GM20431 (cell line): ENCODE data around the gene SPAG16.
"Not testable (repeated sequence)": the region's sequence is repeated elsewhere in the genome, so short reads cannot be mapped to it uniquely, and the experiment has no call there.

Experiments
- in situ Hi-C: fragments of 300-500 bp; cut with MseI, MboI; formaldehyde crosslinking; loops from one replicate; pipeline ENCODE4 v1.15.0; 2020; ENCODE audit warnings: low sequenced_read_pairs; ENCODE audit not compliant: unreplicated experiment

SPAG16 gene

DNA sequence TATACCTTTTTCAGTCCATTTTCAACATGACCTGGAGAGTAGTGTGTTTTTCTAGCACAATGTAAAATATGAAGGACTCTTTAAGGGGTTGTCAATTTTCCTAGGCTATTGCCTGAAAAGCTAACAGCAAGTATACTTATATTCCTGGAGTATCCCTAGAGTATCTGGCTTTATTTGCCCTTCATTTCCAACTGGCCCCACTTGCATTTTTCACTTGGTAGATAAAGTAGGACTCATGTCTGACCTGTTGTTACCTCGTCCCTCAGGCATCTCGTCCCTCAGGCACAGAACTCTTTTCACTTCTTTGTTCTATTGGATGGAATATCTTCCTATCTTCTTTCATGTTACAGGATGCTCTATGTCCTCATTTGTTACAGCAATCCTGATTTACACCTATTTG lies 69.2 kb downstream of the SPAG16 start:
- in situ Hi-C loops: no loop called here

DNA sequence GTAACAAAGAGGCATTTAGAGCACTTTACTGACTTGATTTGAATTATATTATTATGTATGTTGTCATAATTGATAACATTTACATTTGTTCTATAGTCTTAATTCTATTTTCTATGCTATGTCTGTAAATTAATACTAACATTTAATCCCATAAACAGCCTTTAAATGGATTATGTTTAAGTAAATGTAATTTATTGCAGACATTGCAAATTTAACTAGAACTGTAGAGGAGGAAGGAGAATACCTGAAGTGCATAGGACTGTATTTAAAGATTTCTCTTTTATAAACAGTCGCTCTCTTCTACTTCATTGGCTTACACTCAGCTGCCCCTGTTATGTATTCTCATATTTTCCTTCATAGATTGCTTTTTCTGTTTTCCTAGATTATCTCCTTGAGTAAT lies 92.4 kb downstream of the SPAG16 start:
- in situ Hi-C loops: no loop called here

DNA sequence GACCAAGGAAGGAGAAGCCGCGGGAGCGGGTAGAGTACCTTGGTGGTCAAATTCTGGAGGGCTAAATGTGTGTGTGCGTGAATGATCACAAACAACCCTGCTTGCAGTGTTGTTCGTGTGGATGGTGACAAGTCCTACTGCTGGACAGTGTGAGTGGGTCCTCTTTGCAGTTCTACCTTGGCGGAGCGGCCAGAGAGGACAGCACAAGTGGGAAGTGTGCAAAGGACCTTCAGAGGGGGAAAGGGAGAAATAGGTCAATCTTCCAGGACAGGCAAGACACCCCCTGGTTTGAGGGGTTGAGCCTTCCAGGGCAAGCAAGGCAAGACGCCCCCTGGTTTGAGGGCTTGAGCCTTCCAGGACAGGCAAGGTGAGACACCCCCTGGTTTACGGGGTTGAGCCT lies 122.8 kb downstream of the SPAG16 start:
- in situ Hi-C loops: not testable (repeated sequence)

DNA sequence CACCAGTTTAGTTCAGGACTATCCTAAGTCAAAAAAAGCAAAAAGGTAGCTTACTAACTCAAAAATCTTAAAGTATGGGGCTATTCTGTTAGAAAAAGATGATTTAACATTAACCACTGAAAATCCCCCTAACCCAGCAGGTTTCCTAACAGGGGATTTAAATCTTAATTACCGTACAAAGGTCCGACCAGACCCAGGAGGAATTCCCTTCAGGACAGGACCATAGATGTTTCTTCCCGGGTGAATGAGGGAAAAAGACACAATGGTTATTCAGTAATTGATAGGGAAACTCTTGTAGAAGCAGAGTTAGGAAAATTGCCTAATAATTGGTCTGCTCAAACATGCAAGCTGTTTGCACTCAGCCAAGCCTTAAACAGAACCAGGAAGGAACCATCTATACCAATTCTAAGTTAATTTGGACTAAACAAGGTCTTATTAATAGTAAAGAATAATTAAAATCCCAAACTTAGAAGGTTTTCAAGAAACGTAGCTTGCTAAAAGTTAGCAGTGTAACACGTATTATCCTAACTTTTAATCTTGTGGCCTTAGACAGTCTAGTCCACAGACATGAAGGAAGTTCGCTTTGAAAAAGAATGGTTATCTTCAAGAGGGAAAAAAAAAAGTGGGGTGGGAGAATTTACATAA lies 124.3 kb downstream of the SPAG16 start:
- in situ Hi-C loops: not testable (repeated sequence)

DNA sequence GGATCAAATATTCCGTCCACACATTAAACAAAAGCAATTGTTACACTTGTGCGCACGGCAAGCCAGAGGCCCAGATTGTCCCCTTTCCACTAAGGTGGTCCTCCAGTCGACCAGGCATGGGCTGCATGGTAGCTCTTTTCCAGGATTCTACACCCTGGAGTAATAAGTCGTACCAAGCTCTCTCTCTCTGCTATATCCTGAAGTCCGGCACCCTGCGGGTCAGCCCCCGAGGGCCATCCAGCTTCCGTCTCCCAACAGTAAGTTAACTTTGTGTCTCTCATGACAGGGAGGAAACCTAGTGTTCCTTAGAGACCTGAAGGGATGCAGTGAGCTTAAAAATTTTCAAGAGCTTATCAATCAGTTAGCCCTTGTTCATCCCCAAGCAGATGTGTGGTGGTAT lies 126.4 kb downstream of the SPAG16 start:
- in situ Hi-C loops: not testable (repeated sequence)

DNA sequence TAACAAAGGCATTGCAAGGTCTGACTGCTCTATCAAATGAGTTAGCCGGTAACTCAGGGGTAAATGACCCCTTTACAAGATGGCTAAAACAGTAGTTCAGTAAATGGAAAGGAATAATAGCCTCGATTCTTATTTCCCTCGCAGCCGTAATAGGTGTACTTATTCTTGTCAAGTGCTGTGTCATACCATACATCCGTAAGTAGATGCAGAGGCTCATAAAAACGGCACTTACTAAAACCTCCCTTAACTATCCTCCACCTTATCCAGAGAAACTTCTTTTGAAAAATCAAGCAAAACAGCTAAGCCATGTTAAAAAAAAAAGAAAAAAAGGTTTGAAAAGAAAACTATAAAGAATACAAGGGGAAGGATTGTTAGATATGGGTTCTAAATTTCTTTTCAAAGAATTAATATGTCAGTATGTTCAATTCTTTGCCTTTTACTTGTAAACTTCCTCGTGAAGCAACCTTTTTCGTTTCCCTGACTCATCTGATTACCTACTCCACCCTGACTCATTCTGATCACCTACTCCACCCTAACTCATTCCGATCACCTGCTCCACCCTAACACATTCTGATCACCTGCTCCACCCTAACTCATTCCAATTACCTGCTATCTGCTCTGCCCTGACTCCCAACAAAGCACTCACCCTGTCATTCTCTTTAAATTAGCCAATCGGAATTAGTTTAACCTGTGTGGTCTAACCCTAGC lies 127.5 kb downstream of the SPAG16 start:
- in situ Hi-C loops: no loop called here

DNA sequence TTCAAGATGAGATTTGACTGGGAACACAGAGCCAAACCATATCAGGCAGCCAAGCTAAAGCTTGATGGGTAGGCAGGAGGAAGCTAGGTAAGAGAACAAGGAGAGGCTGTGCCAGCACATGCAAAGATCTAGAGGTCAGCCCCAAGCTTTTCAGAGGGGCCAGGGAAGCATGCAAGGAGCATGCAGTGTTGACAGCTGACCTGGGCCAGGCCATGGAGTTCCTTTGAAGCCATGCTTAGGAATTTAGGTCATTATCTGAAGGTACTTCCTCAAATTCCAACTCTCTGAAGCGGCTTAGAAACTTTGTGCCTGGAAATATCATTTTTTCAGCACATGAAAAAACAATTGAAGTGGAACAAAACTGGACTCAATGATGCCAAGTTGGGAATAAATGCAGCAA lies 130.8 kb downstream of the SPAG16 start:
- in situ Hi-C loops: no loop called here

DNA sequence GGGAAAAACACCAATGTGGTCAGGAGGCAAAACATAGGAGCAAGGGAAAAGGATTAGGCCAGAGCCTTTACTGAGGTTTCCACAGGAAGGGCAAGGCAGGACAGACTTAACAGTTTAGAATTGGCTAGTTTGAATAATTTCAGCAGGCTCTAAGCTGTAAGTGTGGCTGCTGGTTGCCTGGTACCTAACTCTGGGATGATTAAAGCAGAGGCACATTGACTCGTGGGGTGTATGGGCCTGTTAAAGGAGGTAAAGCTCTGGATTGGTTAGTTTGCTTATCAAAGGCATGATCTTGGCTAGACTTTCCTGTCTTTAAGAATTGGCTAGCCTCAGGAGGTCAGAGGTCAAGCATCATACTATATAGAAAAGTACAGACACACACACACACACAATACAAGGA lies 132.6 kb downstream of the SPAG16 start:
- in situ Hi-C loops: no loop called here

DNA sequence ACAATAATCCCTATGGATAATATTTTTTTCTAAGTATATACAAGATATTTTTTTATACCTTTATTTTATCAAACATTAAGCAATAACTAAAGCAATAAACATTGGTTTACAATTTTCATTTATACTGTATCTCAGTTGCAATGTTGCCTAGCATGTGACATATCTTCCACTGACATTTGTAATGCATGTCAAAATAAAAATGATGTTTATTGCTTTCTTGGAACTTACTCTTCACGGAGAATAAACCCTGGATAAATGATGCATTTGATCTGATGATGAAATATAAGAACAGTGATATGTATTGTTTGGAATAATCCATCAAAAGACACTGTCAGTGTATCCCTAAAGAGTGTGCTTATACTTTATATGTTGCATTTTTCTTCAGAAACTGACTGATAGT lies 135.7 kb downstream of the SPAG16 start:
- in situ Hi-C loops: no loop called here

DNA sequence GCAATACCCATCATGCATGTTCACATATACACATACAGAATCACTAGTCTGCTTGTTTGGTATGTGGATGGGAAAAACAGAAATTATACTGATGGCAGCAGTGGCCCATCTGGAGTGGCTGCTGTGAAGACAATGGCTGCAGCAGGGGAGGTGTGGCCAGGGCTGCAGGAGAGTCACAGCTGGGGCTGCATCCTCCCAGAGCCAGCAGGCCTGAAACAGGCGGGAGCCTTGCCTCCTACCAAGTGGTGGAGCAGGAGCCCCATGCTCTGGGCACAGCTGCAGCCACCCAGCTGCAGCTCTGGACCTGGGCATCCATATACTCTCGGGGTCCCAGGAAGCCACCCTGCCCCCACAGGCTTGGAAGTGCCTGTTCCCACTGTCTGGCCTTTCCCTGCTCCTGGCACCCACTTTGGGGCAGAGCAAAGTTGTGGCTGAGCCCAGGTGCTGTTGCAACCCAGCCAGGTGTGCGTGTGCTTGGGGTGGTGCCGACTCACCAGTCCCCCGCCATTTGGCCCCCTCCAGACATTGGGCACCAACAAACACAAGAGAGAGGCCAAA lies 136.6 kb downstream of the SPAG16 start:
- in situ Hi-C loops: no loop called here

DNA sequence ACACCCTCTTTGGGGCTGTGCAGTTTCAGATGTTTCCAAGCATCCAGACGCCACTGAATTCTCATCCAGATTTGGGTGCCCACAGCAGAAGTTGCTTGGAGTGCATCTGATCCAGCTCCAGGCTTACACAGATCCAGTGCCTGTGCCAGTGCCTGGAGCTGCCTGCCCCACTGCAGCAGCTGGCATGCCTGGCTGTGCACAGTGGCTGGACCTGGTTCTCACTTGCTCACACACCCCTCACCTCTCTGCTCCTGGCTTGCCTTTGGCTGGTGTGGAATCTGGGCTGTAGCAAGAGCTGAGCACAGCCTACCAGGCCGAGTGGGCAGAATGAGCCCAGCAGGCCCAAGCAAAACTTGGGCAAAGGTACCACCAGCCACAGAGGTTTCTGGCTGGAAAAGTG lies 137.9 kb downstream of the SPAG16 start:
- in situ Hi-C loops: no loop called here

DNA sequence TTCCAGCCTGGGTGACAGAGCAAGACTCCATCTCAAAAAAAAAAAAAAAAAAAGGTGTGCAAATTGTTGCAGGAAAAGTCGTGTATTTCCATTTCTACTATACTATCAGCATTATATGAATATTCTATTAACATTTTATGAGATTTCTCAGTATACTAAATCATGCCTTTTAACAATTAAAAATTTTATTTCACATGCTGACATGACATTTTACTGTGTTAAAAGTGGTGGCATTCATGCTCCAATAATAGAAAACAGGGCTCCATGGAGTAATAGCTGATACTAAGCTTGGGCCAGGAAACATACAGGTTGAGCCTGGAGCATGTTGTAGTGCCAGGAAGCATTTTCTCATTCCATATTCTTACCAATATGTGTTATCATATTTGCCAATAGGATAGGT lies 141.4 kb downstream of the SPAG16 start:
- in situ Hi-C loops: no loop called here

DNA sequence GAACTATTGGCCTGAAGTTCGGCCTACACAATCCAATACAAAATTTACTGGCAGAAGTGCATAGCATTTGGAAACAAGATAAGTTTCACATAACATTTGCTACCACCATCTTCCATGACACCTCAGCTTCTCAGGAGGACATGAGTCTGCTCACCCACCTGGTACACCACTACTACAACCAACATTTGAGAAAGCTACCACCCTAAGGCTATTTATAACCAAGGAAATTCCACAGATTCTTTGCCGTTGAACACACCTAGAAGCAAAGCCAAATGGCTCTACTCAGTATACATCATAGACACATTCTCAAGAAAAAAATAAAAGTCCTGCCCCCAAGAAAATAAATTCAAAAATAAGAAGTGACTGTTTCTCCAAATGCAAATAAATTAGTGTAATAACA lies 145.3 kb downstream of the SPAG16 start:
- in situ Hi-C loops: no loop called here

DNA sequence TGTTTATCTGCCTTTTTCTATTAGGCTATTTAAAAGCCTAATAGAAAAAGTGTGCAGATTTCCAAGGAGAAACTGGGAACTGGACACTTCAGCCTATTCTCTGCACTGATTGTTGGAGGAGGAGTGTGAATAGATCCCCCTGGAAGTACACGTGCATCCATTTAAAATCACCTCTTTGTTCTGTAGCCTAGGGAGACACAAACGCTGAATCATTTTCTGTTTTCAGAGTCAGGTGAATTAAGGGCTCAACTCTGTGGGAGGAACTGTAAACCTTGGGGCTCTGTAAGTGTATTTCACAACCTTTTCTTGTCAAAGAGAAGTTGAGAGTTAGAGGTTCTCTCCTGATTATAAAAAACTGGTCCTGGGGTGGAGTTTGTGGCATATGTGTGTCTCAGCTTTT lies 159.7 kb downstream of the SPAG16 start:
- in situ Hi-C loops: no loop called here

DNA sequence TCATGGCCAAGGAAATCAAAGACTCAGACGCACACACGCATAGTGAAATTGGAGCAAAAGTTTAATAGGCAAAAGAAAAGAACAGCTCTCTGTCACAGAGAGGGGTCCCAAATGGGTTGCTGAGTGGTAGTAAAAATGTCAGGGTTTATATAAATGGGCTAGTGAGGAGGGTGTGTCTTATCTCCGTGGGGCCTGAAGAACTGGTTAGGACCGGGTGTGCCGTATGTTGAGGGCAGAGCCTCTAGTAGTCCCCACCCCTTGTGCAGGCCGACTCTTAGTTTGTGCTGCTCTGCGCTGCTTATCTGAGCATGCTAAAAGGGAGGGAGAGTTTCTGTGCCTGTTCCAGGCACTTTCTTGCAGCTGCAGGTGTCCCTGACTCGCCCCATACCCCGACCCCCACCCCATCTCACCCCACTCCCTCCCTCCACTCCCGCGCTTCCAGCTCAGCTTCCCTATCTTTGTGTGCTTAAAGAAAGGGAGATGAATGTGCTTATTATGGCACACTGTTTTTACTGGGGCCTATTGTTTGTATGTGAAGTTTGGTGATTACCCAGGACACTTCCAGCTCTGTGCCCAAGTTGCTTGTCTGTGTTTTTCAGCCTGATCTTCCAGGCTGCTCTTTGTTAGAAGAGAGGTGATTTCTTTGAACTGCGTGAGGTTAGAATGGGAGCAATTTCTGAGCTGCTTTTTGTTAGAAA lies 167.4 kb downstream of the SPAG16 start:
- in situ Hi-C loops: no loop called here

DNA sequence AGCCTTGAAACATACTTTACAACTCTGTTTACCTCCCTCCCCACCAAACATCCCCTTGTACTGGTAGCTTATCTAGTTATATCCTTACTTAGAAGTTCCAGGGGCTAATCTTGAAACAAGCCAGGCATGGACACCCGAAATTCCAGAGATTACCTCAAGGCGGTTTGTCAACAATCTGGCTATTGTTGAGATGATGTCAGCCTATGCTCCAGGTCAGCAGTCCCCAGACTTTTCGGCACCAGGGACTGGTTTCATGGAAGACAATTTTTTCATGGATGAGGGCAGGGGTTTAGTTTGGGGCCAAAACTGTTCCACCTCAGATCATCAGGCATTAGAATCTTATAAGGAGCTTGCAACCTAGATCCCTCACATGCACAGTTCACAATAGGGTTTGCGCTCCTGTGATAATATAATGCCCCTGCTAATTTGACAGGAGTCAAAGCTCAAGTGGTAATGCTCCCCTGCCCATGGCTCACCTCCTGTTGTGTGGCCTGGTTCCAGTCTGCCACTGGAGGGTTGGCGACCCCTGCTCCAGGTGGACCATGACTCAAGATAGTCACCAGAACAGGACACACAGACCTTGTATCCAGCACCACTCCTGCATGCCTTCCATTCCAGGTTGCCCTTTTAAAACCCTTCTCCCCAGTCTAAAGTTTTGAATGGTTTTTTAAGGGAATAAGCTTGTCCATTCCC lies 171.2 kb downstream of the SPAG16 start:
- in situ Hi-C loops: no loop called here

DNA sequence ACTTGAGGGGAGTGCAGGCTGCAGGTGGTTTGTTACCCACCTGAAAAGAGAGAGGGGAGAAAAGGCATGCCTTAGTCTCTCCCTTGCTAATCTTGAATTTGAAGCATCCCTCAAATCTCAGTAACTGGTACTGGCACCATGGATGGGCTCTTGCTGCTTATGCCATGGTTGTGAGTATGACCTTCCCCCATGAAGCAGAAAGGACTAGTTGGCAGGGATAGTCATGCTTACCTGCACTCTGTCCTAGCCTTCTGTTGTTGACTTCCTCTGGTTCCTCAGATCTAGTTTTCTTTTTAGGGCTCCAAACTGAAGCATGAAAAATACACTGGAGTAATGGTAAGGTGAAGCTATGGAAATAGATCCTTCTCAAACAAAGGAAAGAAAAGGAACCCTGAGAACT lies 191.2 kb downstream of the SPAG16 start:
- in situ Hi-C loops: no loop called here

DNA sequence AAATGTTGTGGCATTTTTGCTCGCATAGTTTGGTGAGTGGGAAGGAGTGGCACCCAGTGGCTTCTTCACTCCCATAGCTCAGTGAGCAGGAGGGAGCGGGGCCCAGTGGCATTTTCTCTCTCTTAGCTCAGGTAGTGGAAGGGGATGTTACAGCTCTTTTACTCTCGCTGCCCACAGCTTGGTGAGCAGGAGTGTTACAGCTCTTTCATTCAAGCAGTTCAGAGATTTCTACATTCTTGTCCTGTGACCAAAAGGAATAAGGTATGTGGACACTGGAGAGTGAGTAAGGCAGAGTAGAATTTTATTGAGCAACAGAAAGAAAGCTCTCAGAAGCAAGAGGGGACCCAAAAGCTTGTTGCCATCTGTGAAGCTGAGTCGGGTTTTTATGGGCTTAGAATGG lies 192.4 kb downstream of the SPAG16 start:
- in situ Hi-C loops: no loop called here

DNA sequence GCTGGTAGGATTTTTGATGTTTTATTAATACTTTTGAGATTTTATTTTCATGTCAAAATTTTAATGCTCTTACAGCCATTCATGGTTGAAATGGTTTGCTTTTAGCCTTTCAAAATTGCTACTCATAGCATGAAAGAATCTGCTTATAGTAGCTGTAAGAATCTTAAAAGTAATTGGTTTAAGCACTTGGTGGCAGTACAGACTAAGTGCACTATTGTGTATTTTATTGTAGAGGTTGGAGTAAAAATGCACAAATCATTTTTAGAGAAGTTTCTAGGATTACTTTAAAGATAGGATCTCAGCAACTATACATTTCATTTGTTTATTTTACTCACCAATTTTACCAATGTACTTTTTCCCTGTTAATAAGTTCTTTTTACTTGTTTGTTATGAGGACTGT lies 205.8 kb downstream of the SPAG16 start:
- in situ Hi-C loops: no loop called here

DNA sequence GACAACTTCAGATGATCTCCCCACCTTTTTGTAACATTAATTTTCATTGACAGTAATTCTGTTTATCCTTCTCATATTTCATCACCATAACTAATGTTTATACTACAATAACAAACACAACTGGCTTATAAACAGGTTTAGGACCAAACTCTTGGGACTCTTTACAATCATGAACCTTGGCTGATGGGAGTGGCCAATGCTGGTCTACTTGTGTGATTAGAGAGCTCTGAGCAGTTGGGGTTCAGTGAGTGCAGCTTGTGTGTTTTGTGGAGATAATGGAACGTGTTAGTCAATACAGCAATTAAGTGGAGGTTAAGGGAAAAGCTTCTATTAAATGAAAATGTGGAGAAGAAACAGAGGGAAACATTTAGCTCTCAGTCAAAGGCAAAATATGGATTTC lies 207.1 kb downstream of the SPAG16 start:
- in situ Hi-C loops: no loop called here

DNA sequence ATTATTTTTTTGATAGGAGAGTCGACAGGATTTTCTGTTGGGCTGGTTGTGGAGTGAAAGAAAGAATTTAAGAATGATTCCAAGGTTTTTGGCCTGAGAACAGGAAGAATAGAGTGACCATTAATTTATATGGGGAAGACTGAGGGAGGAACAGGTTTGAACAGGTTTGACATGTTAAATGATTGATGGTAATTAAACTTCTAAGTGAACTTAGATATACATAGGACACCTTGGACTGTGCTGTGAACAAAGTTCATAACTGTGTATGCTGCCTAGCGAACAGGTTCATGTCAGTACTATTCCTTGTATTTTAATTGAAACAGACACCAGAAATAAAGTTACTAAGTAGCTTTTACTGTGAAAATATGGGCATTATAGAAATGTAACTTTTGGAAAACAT lies 212.0 kb downstream of the SPAG16 start:
- in situ Hi-C loops: no loop called here
